GM23338 (cell line): ENCODE data around the gene FGF1. TPM values are rescaled to one million over a fixed set of nuclear protein-coding genes. Genes with fewer than 3 reads are reported as not detected.

ENCODE experiments used
- ATAC-seq: fragments of 200-7000 bp; cut with Tn5 transposase; 3 replicates; pipeline ENCODE4 v1.9.1; 2020
- DNase-seq: peaks from one replicate; pipeline ENCODE4 v3.0.0-alpha.2; 2015; ENCODE audit warnings: low spot score
- H2AFZ ChIP-seq: fragments of 200-600 bp; sonication (generic); 2 replicates; pipeline ENCODE4 v1.8.0; 2016; ENCODE audit warnings: antibody characterized with exemption, mild to moderate bottlenecking, moderate library complexity
- H3F3A ChIP-seq: fragments of 200-600 bp; sonication (generic); replicated peaks from 2 replicates; pipeline ENCODE4 v1.8.0; 2017; ENCODE audit warnings: antibody characterized with exemption, mixed run types, low read depth
- H3K27ac ChIP-seq: fragments of 200-600 bp; sonication (generic); 2 replicates; pipeline ENCODE4 v1.6.1; 2016; ENCODE audit warnings: low read depth
- H3K27me3 ChIP-seq: fragments of 200-600 bp; sonication (generic); 2 replicates; pipeline ENCODE4 v1.8.0; 2016; ENCODE audit warnings: mild to moderate bottlenecking, mixed run types, moderate library complexity; ENCODE audit not compliant: insufficient read depth
- H3K36me3 ChIP-seq: fragments of 200-600 bp; sonication (generic); 2 replicates; pipeline ENCODE4 v1.8.0; 2016; ENCODE audit warnings: mild to moderate bottlenecking; ENCODE audit not compliant: insufficient read depth
- H3K4me1 ChIP-seq: fragments of 200-600 bp; sonication (generic); 2 replicates; pipeline ENCODE4 v1.8.0; 2016; ENCODE audit warnings: mild to moderate bottlenecking, moderate library complexity; ENCODE audit not compliant: insufficient read depth
- H3K4me2 ChIP-seq: fragments of 200-600 bp; sonication (generic); 2 replicates; pipeline ENCODE4 v1.7.1; 2017; ENCODE audit warnings: mixed run types
- H3K4me3 ChIP-seq: fragments of 200-600 bp; sonication (generic); 2 replicates; pipeline ENCODE4 v1.6.1; 2016; ENCODE audit warnings: mixed run types
- H3K79me2 ChIP-seq: fragments of 200-600 bp; sonication (generic); replicated peaks from 2 replicates; pipeline ENCODE4 v1.8.0; 2017; ENCODE audit warnings: mild to moderate bottlenecking; ENCODE audit not compliant: insufficient read depth
- H3K9me2 ChIP-seq: fragments of 200-600 bp; sonication (generic); 2 replicates; pipeline ENCODE4 v1.8.0; 2017; ENCODE audit not compliant: insufficient read depth
- H4K20me1 ChIP-seq: fragments of 200-600 bp; sonication (generic); replicated peaks from 2 replicates; pipeline ENCODE4 v1.8.0; 2017; ENCODE audit warnings: mild to moderate bottlenecking; ENCODE audit not compliant: insufficient read depth
- H3K27ac Mint-ChIP-seq: 2 replicates; pipeline ENCODE4 v1.8.0; 2020; ENCODE audit warnings: inconsistent platforms, mild to moderate bottlenecking, moderate library complexity, mixed read lengths
- H3K27me3 Mint-ChIP-seq: 3 replicates; pipeline ENCODE4 v1.8.0; 2022; ENCODE audit warnings: low read depth, mild to moderate bottlenecking, moderate library complexity, mixed read lengths, inconsistent platforms; ENCODE audit not compliant: insufficient read depth, poor library complexity
- H3K36me3 Mint-ChIP-seq: 3 replicates; pipeline ENCODE4 v1.8.0; 2021; ENCODE audit warnings: low read depth, mild to moderate bottlenecking, inconsistent platforms, moderate library complexity, mixed read lengths
- H3K4me1 Mint-ChIP-seq: 3 replicates; pipeline ENCODE4 v1.8.0; 2020; ENCODE audit warnings: mild to moderate bottlenecking, inconsistent platforms, mixed read lengths
- H3K4me3 Mint-ChIP-seq: 3 replicates; pipeline ENCODE4 v1.8.0; 2021; ENCODE audit warnings: moderate library complexity, mild to moderate bottlenecking, inconsistent platforms, mixed read lengths
- H3K9me3 Mint-ChIP-seq: 3 replicates; pipeline ENCODE4 v1.8.0; 2020; ENCODE audit warnings: moderate library complexity, mild to moderate bottlenecking, inconsistent platforms, mixed read lengths
- CREB1 ChIP-seq: fragments of 250-450 bp; sonication (Bioruptor Pico); IDR thresholded peaks from 2 replicates; pipeline ENCODE4 v1.5.0; 2020; ENCODE audit warnings: low read depth, mild to moderate bottlenecking, moderate library complexity
- CTCF ChIP-seq, 2 experiments: fragments of 200-600 bp in 1 of 2; sonication (generic) in 1 of 2; conservative IDR thresholded peaks; 2 replicates each; pipeline versions ENCODE4 v1.5.1 to v1.6.1; 2016 to 2017; ENCODE audit warnings: antibody characterized with exemption in 2 of 2, low read depth in 2 of 2, mild to moderate bottlenecking in 2 of 2, moderate library complexity in 1 of 2
- ETS1 ChIP-seq: IDR thresholded peaks from 2 replicates; pipeline ENCODE4 v1.6.1; 2016; ENCODE audit warnings: antibody characterized with exemption
- EZH2 ChIP-seq: fragments of 200-600 bp; sonication (generic); IDR thresholded peaks from one replicate; pipeline ENCODE4 v1.8.0; 2017; ENCODE audit warnings: antibody characterized with exemption, mild to moderate bottlenecking, low read depth; ENCODE audit not compliant: unreplicated experiment
- EZH2phosphoT487 ChIP-seq: fragments of 200-600 bp; sonication (generic); IDR thresholded peaks from one replicate; pipeline ENCODE4 v1.8.1; 2018; ENCODE audit warnings: antibody characterized with exemption; ENCODE audit not compliant: unreplicated experiment
- NANOG ChIP-seq: IDR thresholded peaks from 2 replicates; pipeline ENCODE4 v1.6.1; 2016; ENCODE audit warnings: antibody characterized with exemption, borderline replicate concordance
- POLR2AphosphoS5 ChIP-seq: IDR thresholded peaks from 2 replicates; pipeline ENCODE4 v1.6.1; 2016; ENCODE audit warnings: antibody characterized with exemption, low read depth
- STAT1 ChIP-seq: IDR thresholded peaks from one replicate; pipeline ENCODE4 v1.6.1; 2016; ENCODE audit warnings: antibody characterized with exemption; ENCODE audit not compliant: unreplicated experiment
- ZNF114 ChIP-seq: fragments of 250-450 bp; sonication (Bioruptor Pico); IDR thresholded peaks from 2 replicates; pipeline ENCODE4 v1.5.0; 2020; ENCODE audit warnings: mild to moderate bottlenecking, moderate library complexity
- ZNF331 ChIP-seq: fragments of 250-450 bp; sonication (Bioruptor Pico); IDR thresholded peaks from 2 replicates; pipeline ENCODE4 v1.5.0; 2020; ENCODE audit warnings: low read depth, mild to moderate bottlenecking, moderate library complexity
- polyA plus RNA-seq: library from polyadenylated mRNA; unstranded; fragments of >200 nt; fragmentation: Nextera tagmentation; extraction: Ambion mirVana; gene quantifications from 2 replicates; pipeline ENCODE4 v1.2.1, GENCODE V29; 2016
- total RNA-seq: library from RNA; depleted of rRNA; stranded (reverse); fragments of >200 nt; shearing (Covaris generic); gene quantifications from 2 replicates; pipeline ENCODE4 v1.2.3, GENCODE V29; 2014

The FGF1 gene
- total and polyA plus RNA-seq, 2 experiments from 2014 or later, result 0.21 to 0.34 TPM

GRCh38 chr5:142551338-142552067, 134.4 kb downstream of the FGF1 start:
- TF ChIP-seq CREB1 (no peak), ETS1 (peak; percentile 70; the same call in 1 of the 2 replicates), CTCF (conservative IDR thresholded peaks at IDR 0.05; ENCODE audit: low read depth in 2 of 2) (no peak), EZH2phosphoT487 (no peak), NANOG (peak; percentile 89)
- H3K27me3 Mint-ChIP-seq, result peaks cover 11% of the 10 kb centered on the region
- DNase-seq (peak; percentile 77), ATAC-seq (peak; percentile 74)
- Histone ChIP-seq H4K20me1 (no peaks in the 10 kb centered on the region), H3K27ac (peak overlapping the region; percentile 95), H3F3A (peaks cover 11% of the 10 kb centered on the region; the same call in 1 of the 2 replicates), H3K36me3 (no peaks in the 10 kb centered on the region), H3K79me2 (no peaks in the 10 kb centered on the region), H3K4me3 (peak overlapping the region; percentile 49), H3K4me2 (peak overlapping the region; percentile 76), H2AFZ (no peak overlapping the region), H3K9me2 (no peaks in the 10 kb centered on the region), H3K27me3 (no peaks in the 10 kb centered on the region), H3K4me1 (peaks cover 45% of the 10 kb centered on the region)
- no peaks in the 10 kb centered on the region for H3K9me3 Mint-ChIP-seq
- no peaks in the 10 kb centered on the region for H3K36me3 Mint-ChIP-seq
- H3K27ac Mint-ChIP-seq, result peak overlapping the region; percentile 93
- H3K4me1 Mint-ChIP-seq, result peaks cover 47% of the 10 kb centered on the region
- H3K4me3 Mint-ChIP-seq, result peak overlapping the region; percentile 66

- no peak overlapping the region; the same call in 1 of the 2 replicates for H3K27ac ChIP-seq
- no peak for DNase-seq
- Mint-ChIP-seq H3K4me3 (no peak overlapping the region), H3K9me3 (no peaks in the 10 kb centered on the region), H3K27ac (peak overlapping the region; percentile 63), H3K36me3 (no peaks in the 10 kb centered on the region), H3K4me1 (peaks cover 48% of the 10 kb centered on the region), H3K27me3 (peaks cover 11% of the 10 kb centered on the region)
- H3K27me3 ChIP-seq, result no peaks in the 10 kb centered on the region
- H3K9me2 ChIP-seq, result no peaks in the 10 kb centered on the region
- TF ChIP-seq EZH2 (no peak), CREB1 (no peak), STAT1 (no peak), ZNF114 (CRISPR knock-in tag) (no peak), CTCF (conservative IDR thresholded peaks at IDR 0.05; ENCODE audit: low read depth in 2 of 2) (no peak), POLR2AphosphoS5 (no peak), ZNF331 (CRISPR knock-in tag) (no peak)
- no peaks in the 10 kb centered on the region for H4K20me1 ChIP-seq
- 0 out of 2 replicates have a peak overlapping the region, but pooled peaks have one; percentile 76 for H3K4me2 ChIP-seq
- no peak overlapping the region for H3K4me3 ChIP-seq
- no peak overlapping the region for H2AFZ ChIP-seq
- H3K4me1 ChIP-seq, result peaks cover 45% of the 10 kb centered on the region
- H3K79me2 ChIP-seq, result no peaks in the 10 kb centered on the region
- peaks cover 11% of the 10 kb centered on the region; the same call in 1 of the 2 replicates for H3F3A ChIP-seq
- H3K36me3 ChIP-seq, result no peaks in the 10 kb centered on the region
- no peak for ATAC-seq
Measured at GRCh38 chr5:142550471-142550870, 135.4 kb downstream of the FGF1 start.
